GM21381 (cell line): ENCODE measurements around the gene MRPL11.
"Not testable (repeated sequence)": the region's sequence is repeated elsewhere in the genome, so short reads cannot be mapped to it uniquely, and the experiment has no call there.

Experiments
- ATAC-seq: cut with Tn5 transposase; IDR thresholded peaks from one replicate; pipeline ENCODE4 v1.9.1; 2021; ENCODE audit warnings: mild to moderate bottlenecking, moderate library complexity; ENCODE audit not compliant: unreplicated experiment

MRPL11 gene

GRCh38 chr11:66467034-66467659 is 28.5 kb upstream of the MRPL11 start:
- ATAC-seq, result peak; percentile 27

- ATAC-seq, result peak; percentile 76
Measured at GRCh38 chr11:66466225-66467033, 27.8 kb upstream of the MRPL11 start, which contains the start of gene PELI3. Gene PELI3 (plus strand): TSS chr11:66466905. CDS start chr11:66468129, 1,224 bp downstream.

DNA sequence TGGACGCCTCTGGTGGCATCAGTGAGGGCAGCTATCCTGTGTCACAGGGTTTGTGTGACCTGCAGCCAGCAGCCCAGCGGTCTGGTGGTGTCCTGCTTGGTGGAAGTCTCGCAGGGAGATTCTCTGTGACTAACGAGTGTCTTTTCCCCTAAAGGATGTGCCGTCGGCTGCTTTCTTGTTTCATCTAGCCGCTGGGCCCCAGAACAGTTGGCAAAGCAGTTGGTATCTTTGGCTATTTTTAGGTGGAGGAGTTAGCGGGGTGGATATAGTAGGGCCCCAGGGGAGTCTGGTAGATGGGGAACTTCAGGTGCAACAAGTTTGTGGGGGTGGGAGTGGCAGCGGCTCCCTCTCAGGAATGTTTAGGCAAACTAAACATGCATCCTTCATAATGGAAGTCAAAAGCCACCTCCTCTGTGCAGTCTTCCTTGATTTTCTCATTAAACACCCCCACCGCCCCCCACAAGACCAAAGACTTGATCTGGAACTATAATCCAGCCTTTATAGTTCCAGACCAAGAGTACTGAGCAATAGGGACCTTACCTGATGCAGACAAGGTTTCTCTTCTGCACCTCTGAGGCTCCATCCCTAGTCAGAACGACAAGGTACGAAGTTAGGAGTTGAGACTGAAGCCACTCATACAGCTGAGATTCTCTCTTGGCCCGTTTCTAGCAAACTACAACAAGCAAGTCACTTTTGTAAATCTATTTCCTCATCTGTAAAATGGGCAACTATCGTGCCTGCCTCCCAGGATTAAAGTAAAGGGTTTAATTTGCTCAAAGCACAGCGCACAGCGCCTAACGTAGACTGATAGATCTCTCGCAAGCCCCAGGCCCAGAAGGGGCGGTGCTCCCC is 27.0 kb upstream of the MRPL11 start:
- no peak for ATAC-seq

- no peak for ATAC-seq
Measured at GRCh38 chr11:66464916-66465315, 26.3 kb upstream of the MRPL11 start.

- ATAC-seq, result not testable (repeated sequence)
Measured at GRCh38 chr11:66464116-66464515, 25.5 kb upstream of the MRPL11 start.

- ATAC-seq, result no peak
Measured at GRCh38 chr11:66462911-66463310, 24.3 kb upstream of the MRPL11 start.

GRCh38 chr11:66462010-66462409 is 23.4 kb upstream of the MRPL11 start:
- no peak for ATAC-seq

- no peak for ATAC-seq
Measured at GRCh38 chr11:66459138-66459778, 20.6 kb upstream of the MRPL11 start.

- no peak for ATAC-seq
Measured at GRCh38 chr11:66457826-66458225, 19.2 kb upstream of the MRPL11 start.

DNA sequence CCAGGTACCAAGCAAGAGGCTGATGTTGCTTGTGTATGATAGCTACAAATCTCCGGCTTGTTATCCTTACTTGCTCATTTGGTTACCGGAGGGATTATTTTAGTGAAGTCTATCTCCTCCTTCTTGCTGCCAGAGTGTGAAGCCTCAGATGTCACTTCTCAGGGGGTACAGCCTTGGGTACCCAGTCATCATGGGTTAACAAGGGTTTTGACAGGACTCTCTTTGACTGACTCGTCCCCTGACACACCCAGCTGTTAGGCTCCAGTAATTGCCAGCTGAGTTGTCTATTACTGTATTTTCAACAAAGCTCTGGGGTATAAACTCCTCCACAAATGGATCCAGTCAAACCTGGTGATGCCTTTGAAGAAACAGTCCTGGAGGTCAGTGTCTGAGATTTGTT is 16.2 kb upstream of the MRPL11 start:
- no peak for ATAC-seq

DNA sequence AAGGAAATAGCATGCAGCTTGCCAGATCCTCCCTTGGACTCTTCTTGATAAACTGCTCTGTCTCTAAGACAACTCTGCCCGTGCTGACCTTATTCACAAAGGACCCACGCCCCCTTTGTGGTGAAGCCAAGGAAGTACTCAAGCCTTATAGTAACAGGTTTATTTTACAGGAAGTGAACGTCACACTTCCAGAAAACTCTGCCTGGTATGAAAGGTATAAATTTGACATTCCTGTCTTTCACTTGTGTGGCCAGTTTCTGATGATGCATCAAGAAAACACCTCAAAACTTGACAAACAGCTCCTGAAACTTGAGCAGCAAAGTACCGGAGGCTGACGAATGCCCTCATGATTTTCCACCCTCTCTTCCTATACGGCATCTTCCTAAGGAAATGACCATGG is 15.6 kb upstream of the MRPL11 start:
- no peak for ATAC-seq

DNA sequence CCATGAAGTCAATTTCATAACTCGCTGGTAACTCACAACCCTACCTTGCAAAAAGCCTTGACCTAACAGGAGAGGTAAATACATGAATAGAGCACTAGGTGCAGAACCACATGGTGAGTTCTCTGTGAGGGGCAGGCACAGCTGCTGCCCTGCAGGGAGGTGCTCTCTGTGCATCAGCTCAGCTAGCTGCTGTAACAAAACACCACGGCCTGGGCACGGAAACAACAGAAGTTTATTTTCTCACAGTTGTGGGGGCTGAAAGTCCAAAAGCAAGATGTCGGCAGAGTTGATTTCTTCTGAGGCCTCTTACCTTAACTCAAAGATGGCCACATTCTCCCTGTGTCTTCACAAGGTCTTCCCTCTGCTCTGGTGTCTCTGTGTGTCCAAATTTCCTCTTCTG is 13.0 kb upstream of the MRPL11 start:
- no peak for ATAC-seq

DNA sequence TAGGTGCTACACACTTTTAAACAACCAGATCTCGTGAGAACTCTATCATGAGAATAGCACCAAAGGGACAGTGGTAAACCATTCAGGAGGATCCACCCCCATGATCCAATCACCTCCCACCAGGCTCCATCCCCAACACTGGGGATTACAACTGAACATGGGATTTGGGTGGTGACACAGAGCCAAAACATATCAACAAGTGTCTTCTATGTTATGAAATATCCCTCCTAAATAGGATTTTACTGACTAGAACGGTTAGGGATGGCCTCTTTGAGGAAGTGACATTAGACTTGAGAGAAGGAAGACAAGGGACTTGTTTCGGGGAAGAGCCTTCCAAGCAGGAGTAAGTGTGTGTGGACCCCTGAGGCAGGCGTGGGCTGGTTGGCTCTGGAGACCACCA is 11.9 kb upstream of the MRPL11 start:
- no peak for ATAC-seq

- no peak for ATAC-seq
Measured at GRCh38 chr11:66448523-66448922, 9.9 kb upstream of the MRPL11 start.

GRCh38 chr11:66447012-66447411 is 8.4 kb upstream of the MRPL11 start:
- no peak for ATAC-seq

- no peak for ATAC-seq
Measured at GRCh38 chr11:66443602-66444001, 5.0 kb upstream of the MRPL11 start.

GRCh38 chr11:66440940-66441282 is 2.3 kb upstream of the MRPL11 start:
- ATAC-seq, result not testable (repeated sequence)

GRCh38 chr11:66440101-66440939 is 1.7 kb upstream of the MRPL11 start:
- ATAC-seq, result not testable (repeated sequence)

DNA sequence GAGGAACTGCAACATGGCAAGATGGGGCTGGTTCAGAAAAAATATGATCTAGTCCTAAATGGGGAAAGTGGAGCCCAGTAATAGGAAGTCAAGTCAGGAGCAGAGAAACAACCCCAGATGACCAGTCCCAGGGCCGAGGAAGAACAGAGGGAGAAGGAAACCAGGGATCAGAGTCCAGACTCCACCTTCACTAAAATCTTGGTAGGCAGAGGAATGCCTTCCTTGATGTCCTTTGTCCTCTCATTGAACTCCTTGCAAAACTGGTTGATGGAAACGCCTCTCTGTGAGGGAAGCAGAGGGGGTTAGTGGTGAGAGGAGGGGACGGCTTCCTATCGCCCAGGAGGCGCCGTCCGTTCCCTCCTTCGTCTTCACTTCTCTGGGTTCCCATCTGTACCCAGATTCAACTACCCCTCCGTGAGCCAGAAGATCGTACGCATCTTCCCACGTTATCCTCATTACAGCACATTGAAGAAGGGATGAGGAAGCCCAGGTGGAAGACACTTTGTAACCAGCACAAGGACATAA is 607 bp downstream of the MRPL11 start:
- no peak for ATAC-seq

DNA sequence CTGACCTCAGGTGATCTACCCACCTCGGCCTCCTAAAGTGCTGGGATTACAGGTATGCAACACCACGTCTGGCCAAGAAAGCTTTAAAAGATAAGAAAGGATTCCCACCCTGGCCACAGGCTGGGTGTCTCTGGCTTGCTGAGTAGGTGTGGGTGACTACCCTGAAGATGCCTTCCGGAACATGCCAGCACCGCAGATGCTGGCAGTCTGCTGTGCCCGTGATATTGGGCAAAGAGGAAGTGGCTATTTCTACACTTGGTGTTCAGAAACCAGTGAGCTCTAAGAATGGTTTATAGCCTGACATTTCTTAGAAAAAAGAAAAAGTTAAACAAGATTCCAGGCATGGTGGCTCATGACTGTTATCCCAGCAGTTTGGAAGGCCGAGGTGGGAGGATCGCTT is 6.1 kb downstream of the MRPL11 start:
- ATAC-seq, result no peak
